Measurements from ENCODE around the gene ADH7. TPM values are rescaled to one million over a fixed set of nuclear protein-coding genes. Genes with fewer than 3 reads are reported as not detected.
A peak's percentile ranks its signal among the peaks of the same experiment; 100 is the strongest.

Gene ADH7
- total and polyA plus RNA-seq, 9 of the 15 experiments (the other 6 are each of a cell fraction or from before 2014, with no cell fraction given): not detected

GRCh38 chr4:99462875-99463464 lies 27.8 kb upstream of the ADH7 start:
- in situ Hi-C loops (cut with MboI) (no loop called here), intact Hi-C loops (cut with micrococcal nuclease) (loop anchor here (2.0 to 10.0 kb wide), 6 partner anchors 48 to 996 kb away; partner anchors contain the start of gene METAP1)
- Histone ChIP-seq H3K27me3 (ENCODE audit: control insufficient read depth in 2 of 2, insufficient read depth in 2 of 2, low read length in 2 of 2) (no peaks in the 10 kb centered on the region), H3K4me1 (replicated peaks in 1 of 2; ENCODE audit: control insufficient read depth in 2 of 2, insufficient read depth in 2 of 2, low read length in 2 of 2) (no peaks in the 10 kb centered on the region), H3K27ac (ENCODE audit: extremely low read depth, low read depth, low read length) (no peak overlapping the region), H3K9ac (ENCODE audit: insufficient read depth in 1 of 2, low read depth in 2 of 2, low read length in 2 of 2) (no peak overlapping the region), H3K9me1 (ENCODE audit: control insufficient read depth, insufficient read depth, low read length) (no peaks in the 10 kb centered on the region), H3K36me3 (ENCODE audit: control insufficient read depth, insufficient read depth, low read length) (no peaks in the 10 kb centered on the region), H2AFZ (ENCODE audit: low read depth, low read length) (no peak overlapping the region), H4K20me1 (replicated peaks; ENCODE audit: control insufficient read depth, insufficient read depth, low read length) (no peaks in the 10 kb centered on the region), H3K4me3 (no peak overlapping the region), H3K9me3 (replicated peaks; ENCODE audit: control insufficient read depth, insufficient read depth, low read depth, low read length) (no peaks in the 10 kb centered on the region), H3K4me2 (ENCODE audit: insufficient read depth, low read length) (no peak overlapping the region), H3K79me2 (ENCODE audit: control insufficient read depth, insufficient read depth, low read length) (no peaks in the 10 kb centered on the region)
- peak; percentile 66 to 72 (median 68) for DNase-seq (ENCODE audit: extremely low read depth in 1 of 4, low spot score in 3 of 4)
- WGBS (ENCODE audit: insufficient coverage, low coverage, missing lambda C conversion rate): 3% methylated on average over 4 of the region's 4 CpGs
- POLR2A ChIA-PET: no interaction called here
- BruUV-seq (replicated peaks): no TSS peak
- FAIRE-seq: peak; percentile 96
- CTCF ChIA-PET (ENCODE audit: low intra/inter-chr PET ratio): interaction anchor here (0.6 kb wide), 1 partner anchor 956 kb away, joined by 3 read pairs; no protein-coding TSS in a partner anchor
- peak; percentile 97 for ATAC-seq
- TF ChIP-seq ZNF444 (CRISPR knock-in tag; IDR thresholded peaks at IDR 0.05): no peak
- TF ChIP-seq PHF20 (IDR thresholded peaks at IDR 0.05; ENCODE audit: partially characterized antibody): no peak
- no peak for TF ChIP-seq YY1 (IDR thresholded peaks at IDR 0.05; ENCODE audit: borderline replicate concordance in 1 of 3, control insufficient read depth in 1 of 3, extremely low read depth in 1 of 3, insufficient read depth in 3 of 3, insufficient read length in 1 of 3, insufficient replicate concordance in 2 of 3, low read depth in 1 of 3, low read length in 2 of 3)
- TF ChIP-seq BMI1 (IDR thresholded peaks at IDR 0.05; ENCODE audit: low read length): no peak
- no peak for TF ChIP-seq ZFP30 (CRISPR knock-in tag; IDR thresholded peaks at IDR 0.05; ENCODE audit: borderline replicate concordance)
- TF ChIP-seq TEAD1 (CRISPR knock-in tag; IDR thresholded peaks at IDR 0.05): no peak
- TF ChIP-seq PHB (CRISPR knock-in tag; IDR thresholded peaks at IDR 0.05): no peak
- TF ChIP-seq RAD21 (CRISPR knock-in tag; conservative IDR thresholded peaks at IDR 0.05 in 1 of 2, IDR thresholded peaks at IDR 0.05 in 1 of 2): peak; percentile 83 to 84
- no peak for TF ChIP-seq PURB (CRISPR knock-in tag; IDR thresholded peaks at IDR 0.05; ENCODE audit: low read depth)
- no peak for TF ChIP-seq NR2C2 (CRISPR knock-in tag; IDR thresholded peaks at IDR 0.05)
- no peak for TF ChIP-seq NR2C2 (tag; IDR thresholded peaks at IDR 0.05)
- no peak for TF ChIP-seq CBX2 (IDR thresholded peaks at IDR 0.05; ENCODE audit: insufficient read depth, low read length, poor library complexity, severe bottlenecking)
